IMR-90 (cell line): ENCODE data around the gene NMRK2. TPM values are rescaled to one million over a fixed set of nuclear protein-coding genes. Genes with fewer than 3 reads are reported as not detected.

ENCODE experiments used
- ATAC-seq: fragments of 200-7000 bp; cut with Tn5 transposase; 2 replicates; pipeline ENCODE4 v1.9.1; 2020; ENCODE audit warnings: low read depth, mild to moderate bottlenecking, moderate library complexity
- BruUV-seq: library from RNA; stranded (reverse); fragments of 400-500 nt; replicated peaks from 2 replicates; lab custom pipeline; 2021; lab: Mats Ljungman, UMichigan
- CTCF ChIA-PET: fragments of 300-600 bp; formaldehyde crosslinking; extraction: SDS; loops from one replicate; lab custom pipeline; 2021; ENCODE audit warnings: antibody characterized with exemption; lab: Yijun Ruan, JAX
- POLR2A ChIA-PET: fragments of 300-600 bp; sonication (Branson Sonifier 250); formaldehyde crosslinking; loops from one replicate; lab custom pipeline; 2022; ENCODE audit warnings: antibody characterized with exemption; ENCODE audit not compliant: unreplicated experiment; lab: Charles Lee
- DNase-seq: peaks from one replicate; pipeline ENCODE4 v3.0.0; 2013
- H2AFZ ChIP-seq: replicated peaks from 2 replicates; pipeline ENCODE3; 2013; ENCODE audit warnings: low read length, mild to moderate bottlenecking; ENCODE audit not compliant: poor library complexity
- H2AK5ac ChIP-seq: 2 replicates; pipeline ENCODE4 v1.6.1; 2013; ENCODE audit warnings: low read depth, low read length, inconsistent platforms
- H2AK9ac ChIP-seq: replicated peaks from 2 replicates; pipeline ENCODE3; 2013; ENCODE audit warnings: mild to moderate bottlenecking, low read depth, low read length, moderate library complexity; ENCODE audit not compliant: poor library complexity
- H2BK120ac ChIP-seq: 2 replicates; pipeline ENCODE4 v1.6.1; 2013; ENCODE audit warnings: low read depth, low read length, inconsistent platforms
- H2BK15ac ChIP-seq: 3 replicates; pipeline ENCODE4 v1.6.1; 2013; ENCODE audit warnings: low read depth, low read length, inconsistent platforms
- H2BK20ac ChIP-seq: 2 replicates; pipeline ENCODE4 v1.6.1; 2013; ENCODE audit warnings: low read depth, mild to moderate bottlenecking, inconsistent platforms, low read length, moderate library complexity
- H2BK5ac ChIP-seq: 2 replicates; pipeline ENCODE4 v1.6.1; 2013; ENCODE audit warnings: mild to moderate bottlenecking, low read depth, low read length, inconsistent platforms; ENCODE audit not compliant: poor library complexity, severe bottlenecking
- H3K14ac ChIP-seq: replicated peaks from 2 replicates; pipeline ENCODE4 v1.6.1; 2013; ENCODE audit warnings: low read depth, low read length, inconsistent platforms
- H3K18ac ChIP-seq: 2 replicates; pipeline ENCODE4 v1.6.1; 2013; ENCODE audit warnings: low read depth, low read length, control low read depth
- H3K23ac ChIP-seq: 2 replicates; pipeline ENCODE4 v1.6.1; 2013; ENCODE audit warnings: low read depth, low read length, inconsistent platforms
- H3K27ac ChIP-seq: 2 replicates; pipeline ENCODE4 v1.5.1; 2013; ENCODE audit warnings: mild to moderate bottlenecking, control low read depth, low read length; ENCODE audit not compliant: insufficient read depth
- H3K27me3 ChIP-seq: 2 replicates; pipeline ENCODE4 v1.6.1; 2013; ENCODE audit warnings: low read length; ENCODE audit not compliant: control insufficient read depth, insufficient read depth
- H3K36me3 ChIP-seq: 2 replicates; pipeline ENCODE4 v1.6.1; 2013; ENCODE audit warnings: low read length, mixed read lengths; ENCODE audit not compliant: control insufficient read depth, insufficient read depth
- H3K4ac ChIP-seq: 2 replicates; pipeline ENCODE4 v1.6.1; 2013; ENCODE audit warnings: low read depth, low read length, inconsistent platforms
- H3K4me1 ChIP-seq: 2 replicates; pipeline ENCODE4 v1.6.1; 2013; ENCODE audit warnings: low read length, mixed read lengths; ENCODE audit not compliant: control insufficient read depth, insufficient read depth
- H3K4me2 ChIP-seq: 2 replicates; pipeline ENCODE4 v1.6.1; 2013; ENCODE audit warnings: low read depth, mild to moderate bottlenecking, control low read depth, low read length, moderate library complexity
- H3K4me3 ChIP-seq: 2 replicates; pipeline ENCODE4 v1.5.1; 2013; ENCODE audit warnings: low read depth, mild to moderate bottlenecking, control low read depth, low read length, moderate library complexity; ENCODE audit not compliant: insufficient read depth
- H3K56ac ChIP-seq: 2 replicates; pipeline ENCODE4 v1.6.1; 2013; ENCODE audit warnings: low read length, inconsistent platforms; ENCODE audit not compliant: insufficient read depth; ENCODE audit errors: extremely low read depth
- H3K79me1 ChIP-seq, 2 experiments: 2 replicates each; pipeline ENCODE4 v1.6.1; 2013; ENCODE audit warnings: low read length in 2 of 2, inconsistent platforms in 1 of 2, low read depth in 1 of 2
- H3K9ac ChIP-seq: 2 replicates; pipeline ENCODE4 v1.6.1; 2013; ENCODE audit warnings: low read depth, low read length, control low read depth
- H3K9me1 ChIP-seq: 2 replicates; pipeline ENCODE4 v1.6.1; 2013; ENCODE audit warnings: low read length, inconsistent platforms; ENCODE audit not compliant: insufficient read depth
- H3K9me3 ChIP-seq: 2 replicates; pipeline ENCODE4 v1.6.1; 2013; ENCODE audit warnings: low read length; ENCODE audit not compliant: control insufficient read depth, insufficient read depth
- H4K20me1 ChIP-seq: 2 replicates; pipeline ENCODE4 v1.6.1; 2013; ENCODE audit warnings: low read length, inconsistent platforms; ENCODE audit not compliant: insufficient read depth
- H4K5ac ChIP-seq: 2 replicates; pipeline ENCODE4 v1.6.1; 2013; ENCODE audit warnings: mild to moderate bottlenecking, low read depth, low read length, control low read depth
- H4K8ac ChIP-seq, 2 experiments: 2 replicates each; pipeline ENCODE4 v1.6.1; 2013; ENCODE audit warnings: low read depth in 2 of 2, low read length in 2 of 2, control low read depth in 1 of 2, inconsistent platforms in 1 of 2
- H4K91ac ChIP-seq: 2 replicates; pipeline ENCODE4 v1.6.1; 2013; ENCODE audit warnings: low read depth, low read length, inconsistent platforms; ENCODE audit not compliant: insufficient read depth
- BHLHE40 ChIP-seq: fragments of 150-350 bp; IDR thresholded peaks from 2 replicates; pipeline ENCODE4 v1.6.1; 2016; ENCODE audit warnings: mild to moderate bottlenecking, low read depth, low read length
- CEBPB ChIP-seq: IDR thresholded peaks from 2 replicates; pipeline ENCODE4 v1.6.1; 2012; ENCODE audit warnings: low read depth, low read length, improper control_type of control experiment
- CHD1 ChIP-seq: IDR thresholded peaks from 2 replicates; pipeline ENCODE4 v1.6.1; 2012; ENCODE audit warnings: low read depth, low read length, improper control_type of control experiment
- MAFK ChIP-seq: IDR thresholded peaks from 2 replicates; pipeline ENCODE4 v1.6.1; 2012; ENCODE audit warnings: low read depth, low read length, improper control_type of control experiment
- MAZ ChIP-seq: IDR thresholded peaks from 2 replicates; pipeline ENCODE4 v1.6.1; 2012; ENCODE audit warnings: low read depth, mild to moderate bottlenecking, low read length, improper control_type of control experiment, moderate library complexity, borderline replicate concordance
- MXI1 ChIP-seq: IDR thresholded peaks from 2 replicates; pipeline ENCODE4 v1.6.1; 2012; ENCODE audit warnings: low read depth, mild to moderate bottlenecking, low read length, moderate library complexity, borderline replicate concordance
- POLR2A ChIP-seq: IDR thresholded peaks from 2 replicates; pipeline ENCODE4 v1.6.1; 2012; ENCODE audit warnings: mild to moderate bottlenecking, low read depth, low read length
- RAD21 ChIP-seq: IDR thresholded peaks from 2 replicates; pipeline ENCODE4 v1.6.1; 2012; ENCODE audit warnings: low read length, improper control_type of control experiment
- RCOR1 ChIP-seq: IDR thresholded peaks from 2 replicates; pipeline ENCODE4 v1.6.1; 2012; ENCODE audit warnings: mild to moderate bottlenecking, low read length, improper control_type of control experiment; ENCODE audit not compliant: insufficient replicate concordance
- RFX5 ChIP-seq: IDR thresholded peaks from 2 replicates; pipeline ENCODE4 v1.8.0; 2012; ENCODE audit warnings: low read depth, mild to moderate bottlenecking, low read length, moderate library complexity
- SMC3 ChIP-seq: fragments of 150-350 bp; IDR thresholded peaks from 2 replicates; pipeline ENCODE4 v1.6.1; 2016; ENCODE audit warnings: low read depth, mild to moderate bottlenecking, antibody characterized with exemption, low read length, moderate library complexity
- WGBS, 2 experiments: methylation state at CpG; one replicate each; pipeline versions ENCODE4 v1.1.5 to v1.1.7; 2013; ENCODE audit warnings: missing lambda C conversion rate in 2 of 2; ENCODE audit not compliant: insufficient read length in 1 of 2; ENCODE audit errors: extremely low coverage in 2 of 2; 5-methylcytosine and 5-hydroxymethylcytosine counted together
- dilution Hi-C: fragments of 300-500 bp; cut with HindIII; formaldehyde crosslinking; loops from one replicate; pipeline ENCODE4 v1.14.3; 2018; ENCODE audit warnings: low sequenced_read_pairs; ENCODE audit not compliant: unreplicated experiment
- in situ Hi-C: fragments of 300-500 bp; cut with MboI; formaldehyde crosslinking; loops from 3 replicates; pipeline ENCODE4 v1.14.3; 2019; ENCODE audit warnings: low sequenced_read_pairs, inconsistent platforms, mixed read lengths
- intact Hi-C: fragments of 100-400 bp; cut with micrococcal nuclease; formaldehyde crosslinking; loops from 2 replicates; pipeline ENCODE4 v1.10.0; 2022
- polyA plus RNA-seq, 3 experiments: library from polyadenylated mRNA; depleted of rRNA; stranded (reverse); fragments of >200 nt; gene quantifications; 2 replicates each; pipeline ENCODE4 v1.2.3, GENCODE V29; 2012; ENCODE audit warnings: low replicate concordance in 1 of 3
- total RNA-seq: library from RNA; depleted of rRNA; stranded (reverse); fragments of >200 nt; gene quantifications from 2 replicates; pipeline ENCODE4 v1.2.3, GENCODE V29; 2012
- TF ChIP-seq, protein P1 (sequence below): fragments of 150-350 bp; IDR thresholded peaks from 2 replicates; pipeline ENCODE4 v1.6.1; 2016; ENCODE audit warnings: low read depth, mild to moderate bottlenecking, low read length, moderate library complexity, borderline replicate concordance
- TF ChIP-seq, protein P2 (sequence below): conservative IDR thresholded peaks from 2 replicates; pipeline ENCODE4 v1.5.1; 2012; ENCODE audit warnings: mild to moderate bottlenecking, low read depth, low read length, improper control_type of control experiment

The NMRK2 gene
- total and polyA plus RNA-seq, 2 of the 4 experiments (the other 2 are of a cell fraction), result not detected

DNA sequence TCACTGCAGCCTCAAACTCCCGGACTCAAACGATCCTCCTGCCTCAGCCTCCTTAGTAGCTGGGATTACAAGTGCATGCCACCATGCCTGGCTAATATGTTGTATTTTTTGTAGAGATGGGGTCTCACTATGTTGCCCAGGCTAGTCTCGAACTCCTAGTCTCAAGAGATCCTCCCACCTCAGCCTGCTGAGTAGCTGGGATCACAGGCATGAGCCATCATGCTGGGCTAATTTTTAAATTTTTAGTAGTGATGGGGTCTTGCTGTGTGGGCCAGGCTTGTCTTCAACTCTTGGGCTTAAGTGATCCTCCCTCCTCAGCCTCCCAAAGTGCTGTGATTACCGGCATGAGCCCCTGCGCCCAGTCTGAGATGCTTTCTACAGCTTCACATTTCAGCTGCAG is 37.1 kb upstream of the NMRK2 start:
- H3K4me1 ChIP-seq, result no peaks in the 10 kb centered on the region
- CTCF ChIA-PET, result no interaction called here

More for the DNA sequence above, 37.1 kb upstream of the NMRK2 start:
- POLR2A ChIA-PET, result no interaction called here
- H2BK20ac ChIP-seq, result no peak overlapping the region
- no peaks in the 10 kb centered on the region for H4K20me1 ChIP-seq
- no peak overlapping the region for H2AFZ ChIP-seq
- TF ChIP-seq MAFK, result no peak
- no peak for TF ChIP-seq POLR2A
- TF ChIP-seq CHD1, result no peak
- TF ChIP-seq RAD21, result no peak
- no peak for TF ChIP-seq MXI1
- no peak for TF ChIP-seq RFX5
- no peak for TF ChIP-seq BHLHE40
- no peak for TF ChIP-seq RCOR1
- TF ChIP-seq, protein P1, sequence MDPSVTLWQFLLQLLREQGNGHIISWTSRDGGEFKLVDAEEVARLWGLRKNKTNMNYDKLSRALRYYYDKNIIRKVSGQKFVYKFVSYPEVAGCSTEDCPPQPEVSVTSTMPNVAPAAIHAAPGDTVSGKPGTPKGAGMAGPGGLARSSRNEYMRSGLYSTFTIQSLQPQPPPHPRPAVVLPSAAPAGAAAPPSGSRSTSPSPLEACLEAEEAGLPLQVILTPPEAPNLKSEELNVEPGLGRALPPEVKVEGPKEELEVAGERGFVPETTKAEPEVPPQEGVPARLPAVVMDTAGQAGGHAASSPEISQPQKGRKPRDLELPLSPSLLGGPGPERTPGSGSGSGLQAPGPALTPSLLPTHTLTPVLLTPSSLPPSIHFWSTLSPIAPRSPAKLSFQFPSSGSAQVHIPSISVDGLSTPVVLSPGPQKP, result no peak
- TF ChIP-seq CEBPB, result no peak
- no peak for TF ChIP-seq SMC3
- no peak for TF ChIP-seq MAZ
- TF ChIP-seq, protein P2, sequence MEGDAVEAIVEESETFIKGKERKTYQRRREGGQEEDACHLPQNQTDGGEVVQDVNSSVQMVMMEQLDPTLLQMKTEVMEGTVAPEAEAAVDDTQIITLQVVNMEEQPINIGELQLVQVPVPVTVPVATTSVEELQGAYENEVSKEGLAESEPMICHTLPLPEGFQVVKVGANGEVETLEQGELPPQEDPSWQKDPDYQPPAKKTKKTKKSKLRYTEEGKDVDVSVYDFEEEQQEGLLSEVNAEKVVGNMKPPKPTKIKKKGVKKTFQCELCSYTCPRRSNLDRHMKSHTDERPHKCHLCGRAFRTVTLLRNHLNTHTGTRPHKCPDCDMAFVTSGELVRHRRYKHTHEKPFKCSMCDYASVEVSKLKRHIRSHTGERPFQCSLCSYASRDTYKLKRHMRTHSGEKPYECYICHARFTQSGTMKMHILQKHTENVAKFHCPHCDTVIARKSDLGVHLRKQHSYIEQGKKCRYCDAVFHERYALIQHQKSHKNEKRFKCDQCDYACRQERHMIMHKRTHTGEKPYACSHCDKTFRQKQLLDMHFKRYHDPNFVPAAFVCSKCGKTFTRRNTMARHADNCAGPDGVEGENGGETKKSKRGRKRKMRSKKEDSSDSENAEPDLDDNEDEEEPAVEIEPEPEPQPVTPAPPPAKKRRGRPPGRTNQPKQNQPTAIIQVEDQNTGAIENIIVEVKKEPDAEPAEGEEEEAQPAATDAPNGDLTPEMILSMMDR, result no peak
- no TSS peak for BruUV-seq
- H3K79me1 ChIP-seq, result no peaks in the 10 kb centered on the region
- no peak overlapping the region for H3K14ac ChIP-seq
- no peak overlapping the region for H2BK15ac ChIP-seq
- H4K8ac ChIP-seq, result no peak overlapping the region
- no peak overlapping the region for H4K5ac ChIP-seq
- ATAC-seq (no peak), DNase-seq (no peak)
- H3K27me3 ChIP-seq, result peaks cover 5% of the 10 kb centered on the region; the same call in 1 of the 2 replicates
- in situ Hi-C loops, result no loop called here
- H2BK120ac ChIP-seq, result no peak overlapping the region
- no peaks in the 10 kb centered on the region for H3K9me1 ChIP-seq
- no peak overlapping the region for H3K56ac ChIP-seq
- H3K36me3 ChIP-seq, result no peaks in the 10 kb centered on the region
- no peak overlapping the region for H3K4ac ChIP-seq
- H3K9me3 ChIP-seq, result peaks cover 2% of the 10 kb centered on the region; the same call in 1 of the 2 replicates
- no peak overlapping the region for H2BK5ac ChIP-seq
- H2AK5ac ChIP-seq, result no peak overlapping the region
- dilution Hi-C loops, result no loop called here
- H4K91ac ChIP-seq, result no peak overlapping the region
- intact Hi-C loops, result no loop called here
- H3K27ac ChIP-seq, result no peak overlapping the region
- H3K4me3 ChIP-seq, result no peak overlapping the region
- H3K23ac ChIP-seq, result no peak overlapping the region
- no CpG with 5 or more reads among the region's 5 CpGs for WGBS, 2 experiments
- H3K9ac ChIP-seq, result no peak overlapping the region
- no peak overlapping the region for H3K4me2 ChIP-seq
- H3K18ac ChIP-seq, result no peak overlapping the region
- no peak overlapping the region for H2AK9ac ChIP-seq
